Omental fat pad (tissue), 4 donors: ENCODE data around the gene CUBN. TPM values are rescaled to one million over a fixed set of nuclear protein-coding genes. Genes with fewer than 3 reads are reported as not detected.

Experiments used
- ATAC-seq: fragments of 150-250 bp; one replicate; pipeline ENCODE4 v1.9.1; 2016; ENCODE audit warnings: mild to moderate bottlenecking, moderate library complexity; ENCODE audit not compliant: low FRiP score
- DNase-seq: peaks from one replicate; pipeline ENCODE4 v3.0.0-alpha.2; 2019; ENCODE audit warnings: low spot score
- CTCF ChIP-seq, 3 donors: fragments of 450-650 bp; IDR thresholded peaks; one replicate each; pipeline ENCODE4 v1.5.1; 2016 to 2017; ENCODE audit warnings: antibody characterized with exemption in 3 of 3, mild to moderate bottlenecking in 3 of 3, moderate library complexity in 2 of 3
- total RNA-seq, 4 donors: library from RNA; depleted of rRNA; stranded (reverse); fragments of >200 nt; gene quantifications; one replicate each; pipeline ENCODE4 v1.1.0, GENCODE V29; 2016

Gene CUBN
- total RNA-seq, 4 donors from 2014 or later = 1.6 to 4.5 (median 2.2) TPM

GRCh38 chr10:17062009-17062408 is 67.6 kb downstream of the CUBN start:
- DNase-seq (no peak), ATAC-seq (peak; percentile 73)
- TF ChIP-seq CTCF (IDR thresholded peaks at IDR 0.05) = no peak

- no peak for DNase-seq
- ATAC-seq = peak; percentile 57
- no peak for TF ChIP-seq CTCF (IDR thresholded peaks at IDR 0.05)
These were observed 68.2 kb downstream of the CUBN start for GRCh38 chr10:17061418-17061817.

GRCh38 chr10:17060289-17060688 is 69.3 kb downstream of the CUBN start:
- no peak for TF ChIP-seq CTCF (IDR thresholded peaks at IDR 0.05)
- DNase-seq (no peak), ATAC-seq (no peak)

GRCh38 chr10:17059197-17059688 is 70.4 kb downstream of the CUBN start:
- TF ChIP-seq CTCF (IDR thresholded peaks at IDR 0.05) = no peak
- no peak for ATAC-seq
- DNase-seq = no peak

- DNase-seq = no peak
- ATAC-seq = no peak
- TF ChIP-seq CTCF (IDR thresholded peaks at IDR 0.05) = no peak
These were observed 71.5 kb downstream of the CUBN start for GRCh38 chr10:17058093-17058492.

GRCh38 chr10:17056781-17057428 is 72.7 kb downstream of the CUBN start:
- no peak for TF ChIP-seq CTCF (IDR thresholded peaks at IDR 0.05)
- no peak for ATAC-seq
- DNase-seq = no peak

GRCh38 chr10:17053513-17053912 is 76.1 kb downstream of the CUBN start:
- DNase-seq = no peak

More at GRCh38 chr10:17053513-17053912, 76.1 kb downstream of the CUBN start:
- no peak for ATAC-seq
- TF ChIP-seq CTCF (IDR thresholded peaks at IDR 0.05) = no peak
